Suppressor macrophage (primary cell): Measurements from ENCODE around the gene FAM25C.
"Not testable (repeated sequence)": the region's sequence is repeated elsewhere in the genome, so short reads cannot be mapped to it uniquely, and the experiment has no call there.

Source experiments
- DNase-seq, 4 experiments: peaks; one replicate each; pipeline ENCODE4 v3.0.0-alpha.2; 2020 to 2022
- total RNA-seq, 17 experiments: gene quantifications; one replicate each; lab custom pipeline; 2026; ENCODE audit warnings: mixed read lengths in 6 of 17, inconsistent platforms in 3 of 17; lab: John Stamatoyannopoulos, UW

FAM25C gene
- total RNA-seq = 0 to 0.11 (median 0) reads per million in 17 experiments

DNA sequence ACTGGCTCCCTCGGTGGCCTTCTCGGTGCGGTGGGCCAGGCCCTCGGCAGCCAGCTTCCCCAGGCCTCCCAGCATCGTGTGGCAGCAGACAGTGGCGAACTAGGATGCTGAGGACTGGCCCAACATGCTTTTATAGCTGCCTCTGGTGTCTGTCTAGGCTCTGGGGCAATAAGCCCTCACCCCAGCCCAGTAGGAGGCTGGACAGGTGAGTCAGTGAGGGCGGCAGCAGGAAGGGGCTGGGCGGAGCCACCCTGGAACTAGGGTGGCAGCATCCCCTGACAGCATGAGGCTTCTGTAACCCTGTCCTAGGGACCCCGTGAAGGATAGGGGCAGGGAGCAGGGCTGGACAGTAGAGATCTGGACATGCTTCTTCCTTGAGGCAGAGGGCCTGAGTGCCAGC lies at the start of gene FAM25C:
Gene FAM25C (minus strand): TSS at position 101 of the 400 bp plus-strand sequence. CDS start 26 bp downstream, at position 75.
- DNase-seq = not testable (repeated sequence)

DNA sequence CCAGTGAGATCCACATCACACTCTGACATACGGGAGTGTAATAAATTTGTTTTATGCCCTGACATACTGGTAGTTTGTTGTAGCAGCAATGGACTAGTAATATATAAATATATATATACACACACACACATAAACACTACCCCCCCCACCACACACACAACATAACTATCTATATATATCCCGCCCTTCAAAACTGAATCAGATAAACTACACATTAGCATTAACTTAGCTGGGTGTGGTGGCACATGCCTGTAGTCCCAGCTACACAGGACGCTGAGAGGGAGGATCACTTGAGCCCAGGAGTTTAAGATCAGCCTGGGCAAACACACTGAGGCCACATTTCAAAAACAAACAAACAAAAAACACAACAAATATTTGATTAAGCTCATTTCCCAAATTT lies 45.0 kb upstream of the FAM25C start:
- DNase-seq = not testable (repeated sequence)

DNA sequence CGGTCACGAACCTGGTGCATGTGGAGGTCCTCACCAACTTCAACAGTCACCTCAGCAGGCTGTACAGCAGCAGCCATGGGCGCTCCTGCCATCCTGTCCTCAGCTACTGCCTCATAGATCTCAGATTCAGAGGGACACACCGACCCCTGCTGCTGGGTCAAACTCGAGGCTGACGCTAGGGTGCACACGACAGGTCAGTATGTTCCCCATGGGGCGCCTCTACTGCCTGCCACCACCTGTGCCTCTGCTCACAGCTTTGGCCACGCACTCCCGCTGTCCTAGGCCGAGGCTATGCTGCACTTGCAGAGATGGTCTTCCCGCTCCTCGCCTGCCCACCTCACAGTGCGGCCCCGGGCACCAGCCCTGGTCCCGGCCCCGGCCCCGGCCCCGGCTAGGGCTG lies 31.8 kb upstream of the FAM25C start:
- DNase-seq = not testable (repeated sequence)

DNA sequence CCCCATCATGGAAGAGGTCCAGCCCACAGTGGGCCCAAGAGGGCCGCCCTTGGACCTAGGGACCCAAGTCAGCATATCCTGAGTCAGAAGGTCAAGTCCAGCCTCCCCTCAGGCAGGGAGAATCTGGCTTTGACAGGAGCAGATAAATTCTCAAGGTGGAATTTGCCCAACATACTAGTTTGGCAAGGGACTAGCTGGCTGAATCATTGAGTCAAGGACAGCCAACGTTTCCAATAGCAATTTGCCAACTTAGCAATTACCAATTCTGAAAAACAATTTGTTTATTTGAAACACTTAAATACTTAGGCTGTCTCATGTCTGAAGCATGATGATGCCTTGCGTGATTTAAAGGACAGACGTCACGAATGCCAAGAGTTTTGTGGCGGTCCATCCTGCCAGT lies 2.7 kb upstream of the FAM25C start:
- not testable (repeated sequence) for DNase-seq

DNA sequence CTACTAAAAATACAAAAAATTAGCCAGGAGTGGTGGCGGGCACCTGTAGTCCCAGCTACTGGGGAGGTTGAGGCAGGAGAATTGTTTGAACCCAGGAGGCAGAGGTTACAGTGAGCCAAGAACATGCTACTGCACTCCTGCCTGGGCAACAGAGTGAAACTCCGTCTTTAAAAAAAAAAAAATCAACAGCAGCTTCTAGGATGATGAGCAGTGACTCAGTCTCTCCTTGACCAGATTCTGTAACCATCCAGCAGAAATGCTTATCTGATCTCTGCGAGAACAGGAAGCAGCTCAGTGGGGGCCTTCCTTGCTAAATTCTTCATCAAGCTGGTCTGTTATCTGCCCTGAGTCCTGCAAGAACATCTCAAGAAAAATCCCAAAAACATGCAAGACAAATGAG lies 5.5 kb downstream of the FAM25C start:
- peak in 2 of 4 experiments; percentile 0 for DNase-seq

DNA sequence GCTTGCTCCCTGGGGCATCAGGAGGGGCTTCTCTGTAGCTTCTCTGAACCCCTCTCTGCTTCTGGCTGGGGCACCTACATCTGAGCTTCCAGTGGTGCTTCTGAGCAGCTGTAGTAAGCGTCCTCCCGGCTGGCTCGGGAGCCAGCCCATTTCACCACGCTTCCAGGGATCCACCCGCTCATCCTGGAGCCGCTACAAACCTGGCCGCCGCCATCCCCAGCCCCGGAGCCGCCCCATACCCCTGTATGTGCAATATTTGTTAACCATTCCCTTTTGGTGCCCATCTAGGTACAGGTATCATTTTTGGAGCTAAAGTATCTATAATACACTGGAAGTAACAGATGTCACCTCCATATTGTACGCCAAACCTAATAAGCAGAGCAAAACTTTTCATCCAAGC lies 7.0 kb downstream of the FAM25C start:
- DNase-seq = not testable (repeated sequence)

DNA sequence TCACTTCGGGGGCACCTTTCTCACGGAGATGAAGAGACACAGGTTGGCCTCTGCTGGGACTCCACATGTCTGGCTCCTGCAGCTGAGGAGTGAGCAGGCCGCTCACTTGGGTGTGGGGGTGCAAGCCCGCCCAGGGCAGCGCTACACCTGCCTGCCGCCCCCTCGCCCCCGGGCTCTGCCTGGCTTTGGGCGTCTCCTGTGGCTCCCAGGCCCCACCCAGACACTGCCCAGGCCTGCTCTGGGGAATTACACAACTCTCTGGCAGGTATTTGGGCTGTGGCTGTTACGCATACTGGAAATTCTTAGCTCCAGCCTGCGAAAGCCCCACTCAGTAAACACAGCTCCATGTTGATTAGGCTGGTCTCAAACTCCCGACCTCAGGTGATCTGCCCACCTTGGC lies 7.9 kb downstream of the FAM25C start:
- DNase-seq = not testable (repeated sequence)

DNA sequence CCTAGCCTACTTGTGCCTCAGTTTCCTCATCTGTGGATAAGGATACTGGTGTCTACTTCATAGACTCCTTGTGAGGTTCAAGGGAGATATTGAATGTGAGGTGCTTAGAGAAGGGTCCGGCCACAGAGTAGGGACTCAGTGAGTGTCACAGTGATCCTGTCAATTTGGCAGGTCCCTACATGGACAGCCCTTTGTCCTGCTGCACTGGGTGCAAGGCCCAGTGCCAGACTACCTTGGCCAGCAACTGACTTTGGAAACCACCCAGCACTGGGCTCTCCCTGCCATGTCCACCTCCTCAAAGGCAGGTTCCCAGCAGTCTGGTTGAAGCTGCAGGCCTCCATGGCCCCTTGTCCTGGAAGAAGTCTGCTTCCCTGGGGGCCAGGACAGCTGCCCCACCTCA lies 9.5 kb downstream of the FAM25C start:
- not testable (repeated sequence) for DNase-seq

DNA sequence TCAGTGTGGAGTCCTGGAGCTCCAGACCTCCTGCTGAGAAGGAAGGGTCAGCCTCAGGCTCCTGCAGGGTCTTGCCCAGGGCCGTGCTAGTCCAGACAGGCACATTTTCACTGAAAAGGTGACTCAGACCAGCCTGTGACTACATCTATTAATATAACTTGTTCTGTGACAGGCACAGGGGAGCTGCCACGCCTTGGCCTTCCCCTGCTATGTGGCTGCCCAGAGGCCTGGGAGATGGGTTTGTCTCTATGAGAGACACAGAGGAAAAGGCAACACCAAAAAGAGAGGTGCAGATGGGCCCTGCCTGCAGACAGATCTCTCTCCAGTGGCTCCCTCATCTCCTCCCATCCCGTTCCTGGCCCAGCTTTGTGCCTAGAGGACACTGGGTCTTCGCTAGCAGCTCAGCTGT lies 10.0 kb downstream of the FAM25C start:
- DNase-seq = not testable (repeated sequence)

DNA sequence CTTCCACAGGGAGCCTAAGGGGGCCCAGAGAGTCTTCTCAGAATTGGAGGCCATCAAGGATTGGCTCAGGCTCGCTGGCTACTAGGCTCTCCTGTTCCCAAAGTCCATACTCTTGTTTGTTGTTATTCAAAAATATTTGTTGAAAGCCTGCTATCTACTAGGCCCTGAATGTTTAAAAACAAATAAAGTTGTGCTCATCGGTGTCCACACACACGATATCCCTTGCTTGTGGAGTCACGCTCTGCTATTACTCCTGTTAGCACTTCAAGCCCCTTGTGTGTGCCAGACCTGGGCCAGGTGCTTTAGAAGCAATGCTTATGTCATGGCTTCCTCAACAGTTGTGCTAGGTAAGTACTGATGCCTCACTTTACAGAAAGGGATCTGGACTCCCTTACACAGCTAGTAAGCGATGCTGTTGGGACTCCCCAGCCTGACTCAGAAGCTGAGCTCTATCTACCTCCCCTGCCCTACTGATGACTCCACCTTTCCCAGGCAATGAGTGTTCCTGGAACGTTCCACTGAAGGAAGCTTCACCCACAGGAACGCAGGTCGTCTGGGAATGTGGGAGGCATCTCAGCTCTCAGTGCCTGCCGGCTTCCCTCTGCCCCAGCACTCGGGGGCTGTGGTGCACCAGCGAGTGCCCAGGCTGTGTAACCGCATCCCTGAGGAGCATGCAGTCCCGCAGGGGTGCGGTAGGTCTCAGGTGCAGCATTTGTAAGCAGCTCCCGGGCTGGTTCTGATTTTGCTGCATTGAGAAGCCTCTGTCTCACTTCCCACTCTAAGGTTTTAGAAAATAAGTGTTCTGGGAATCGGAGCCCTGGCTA lies 10.7 kb downstream of the FAM25C start:
- DNase-seq = not testable (repeated sequence)

DNA sequence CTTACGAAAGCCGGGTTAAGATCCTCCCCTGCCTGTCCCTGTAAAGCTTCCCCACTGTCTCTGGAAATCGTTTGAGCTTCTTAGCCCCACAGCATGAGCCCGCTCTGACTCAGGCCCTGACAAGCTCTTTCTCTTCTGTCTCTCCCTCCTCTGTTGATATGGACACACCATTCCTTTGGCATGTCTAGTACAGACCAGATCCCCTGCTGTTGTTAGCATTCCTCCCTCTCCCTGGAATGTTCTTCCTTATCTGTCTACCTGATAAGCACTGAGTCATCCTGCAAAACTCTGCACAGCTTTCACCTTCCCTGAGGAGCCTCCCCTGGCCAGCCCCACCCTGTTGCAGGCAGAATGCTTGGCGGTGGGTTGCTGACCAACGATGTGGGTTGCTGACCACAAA lies 11.6 kb downstream of the FAM25C start:
- not testable (repeated sequence) for DNase-seq

DNA sequence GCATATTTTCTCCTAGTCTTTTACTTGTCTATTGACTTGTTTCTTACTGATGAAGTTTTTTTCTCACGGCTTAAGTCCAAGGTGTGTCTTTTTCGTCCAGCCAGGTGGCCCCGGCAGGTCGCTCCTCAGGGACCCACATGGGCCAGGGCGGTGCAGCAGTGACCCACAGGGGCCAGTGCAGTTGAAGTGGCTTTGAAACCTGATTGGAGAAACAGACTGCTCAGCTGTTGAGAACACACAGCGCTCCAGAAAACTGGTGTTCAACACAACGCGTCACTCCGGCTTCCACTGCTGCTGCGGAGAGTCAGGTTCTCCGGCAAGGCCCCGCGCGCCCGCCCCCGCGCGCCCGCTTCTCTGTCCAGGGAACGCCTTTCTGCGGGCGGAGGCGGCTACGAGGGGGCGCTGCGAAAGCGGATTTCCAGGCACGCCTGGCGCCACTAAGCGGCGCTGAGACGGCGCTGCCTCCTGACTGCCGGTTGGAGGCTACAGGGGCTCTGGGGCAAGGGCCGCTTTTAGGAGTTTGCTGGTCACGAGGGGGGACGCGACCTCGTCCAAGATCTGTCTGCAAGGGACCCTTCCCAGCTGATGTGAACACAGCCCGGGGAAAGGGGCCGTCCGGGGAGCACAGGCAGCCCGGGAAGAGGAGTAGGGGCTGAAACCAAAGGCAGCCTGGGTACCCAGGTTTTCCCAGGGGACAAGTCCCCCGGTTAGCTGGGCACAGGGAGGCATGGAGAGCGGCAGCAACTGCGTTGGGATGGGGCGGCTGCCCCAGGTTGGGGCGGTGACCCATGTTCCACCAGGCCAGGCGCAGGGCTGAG lies 13.0 kb downstream of the FAM25C start:
- DNase-seq = not testable (repeated sequence)

DNA sequence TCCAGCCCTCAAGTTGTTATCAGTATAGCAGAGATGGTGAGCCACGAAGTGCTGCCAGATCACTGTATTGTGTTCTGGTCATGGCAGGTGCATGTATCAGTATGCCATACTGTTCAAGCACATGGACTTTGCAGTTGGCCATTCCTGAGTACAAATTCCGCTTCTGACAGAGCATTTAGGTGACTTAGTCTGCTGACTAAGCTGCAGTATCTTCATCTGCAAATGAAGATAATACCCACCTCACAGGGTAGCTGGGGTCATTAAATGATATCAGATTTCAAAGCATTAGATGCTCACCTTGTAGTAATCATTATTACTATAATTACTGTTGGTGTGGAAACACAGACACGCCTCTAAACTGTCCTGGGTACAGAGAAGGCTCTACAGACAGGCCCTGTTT lies 24.2 kb downstream of the FAM25C start:
- not testable (repeated sequence) for DNase-seq

DNA sequence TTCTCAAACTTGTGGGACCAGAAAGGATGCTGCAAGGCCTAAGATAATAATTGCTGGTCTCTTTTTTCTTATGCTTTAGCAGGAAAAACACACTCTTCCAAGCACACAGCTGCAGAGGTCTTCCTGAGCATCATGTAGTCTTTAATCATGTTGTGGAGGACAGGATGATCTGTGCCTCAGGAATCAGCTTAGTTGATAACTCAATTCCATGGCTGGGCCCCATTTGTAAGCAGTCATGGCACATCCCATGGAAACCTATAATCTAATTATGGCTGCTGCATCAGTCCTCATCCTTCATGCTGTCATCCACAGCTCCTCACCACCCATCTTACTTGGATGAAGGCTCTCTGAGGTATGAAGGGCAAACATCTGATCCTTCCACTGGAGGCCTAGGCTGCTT lies 26.5 kb downstream of the FAM25C start:
- not testable (repeated sequence) for DNase-seq

DNA sequence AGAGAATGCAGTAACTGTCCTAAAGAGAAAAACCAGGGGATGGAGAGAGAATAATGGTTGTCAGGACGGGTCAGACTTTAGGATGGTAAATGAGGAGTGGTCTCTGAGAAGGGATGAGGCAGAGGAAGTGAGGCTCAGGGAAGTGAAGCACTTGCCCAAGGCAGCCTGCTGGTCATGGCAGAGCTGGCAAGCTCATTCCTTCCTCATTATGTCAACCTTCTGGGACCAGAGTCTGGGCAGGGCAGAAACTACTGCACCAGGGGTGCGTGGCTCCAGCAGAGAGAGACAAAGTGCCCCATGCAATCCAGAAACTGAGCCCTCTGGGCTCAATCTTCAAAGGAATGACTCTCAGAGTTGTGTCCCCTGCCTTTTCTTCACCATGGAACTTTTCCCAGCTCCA lies 27.5 kb downstream of the FAM25C start:
- DNase-seq = not testable (repeated sequence)

DNA sequence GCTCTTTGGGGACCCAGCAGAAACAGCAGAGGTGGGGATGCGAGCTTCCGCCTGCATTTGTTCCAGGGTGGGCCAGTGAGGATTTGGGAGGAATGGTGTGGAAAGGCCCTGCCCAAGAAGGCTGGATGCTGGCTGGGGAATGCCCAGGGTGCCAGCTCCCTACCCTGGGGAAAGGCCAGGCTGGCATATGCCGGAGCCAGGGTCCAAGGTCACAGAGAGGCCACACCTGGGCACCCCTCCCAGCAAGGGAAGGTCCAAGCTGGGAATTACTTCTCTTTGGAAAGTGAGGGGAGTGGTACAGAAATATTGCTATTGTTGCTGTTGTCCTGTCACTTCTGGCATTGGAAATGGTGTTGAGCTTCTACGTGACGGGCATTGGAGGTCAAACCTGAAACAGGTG lies 28.0 kb downstream of the FAM25C start:
- DNase-seq = not testable (repeated sequence)

DNA sequence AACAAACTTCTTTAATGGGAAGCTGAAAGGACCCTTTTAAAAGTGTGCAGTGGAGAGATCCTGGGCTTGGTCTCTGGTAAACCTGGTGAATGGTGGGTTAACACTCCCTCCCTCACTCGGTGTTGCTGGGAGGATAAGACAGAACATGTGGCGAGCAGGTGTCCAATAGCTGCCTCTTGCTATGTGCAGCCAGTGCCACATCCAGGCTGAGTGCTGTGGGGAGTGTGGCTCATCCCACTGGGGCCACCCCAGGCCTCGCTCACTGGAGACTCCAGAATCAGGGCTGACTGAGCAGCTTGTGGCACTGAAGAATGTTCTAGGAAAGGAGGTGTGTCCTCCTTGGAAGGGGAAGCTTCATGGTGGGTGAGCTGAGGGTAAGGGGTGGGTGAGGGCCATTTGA lies 29.5 kb downstream of the FAM25C start:
- DNase-seq = not testable (repeated sequence)

DNA sequence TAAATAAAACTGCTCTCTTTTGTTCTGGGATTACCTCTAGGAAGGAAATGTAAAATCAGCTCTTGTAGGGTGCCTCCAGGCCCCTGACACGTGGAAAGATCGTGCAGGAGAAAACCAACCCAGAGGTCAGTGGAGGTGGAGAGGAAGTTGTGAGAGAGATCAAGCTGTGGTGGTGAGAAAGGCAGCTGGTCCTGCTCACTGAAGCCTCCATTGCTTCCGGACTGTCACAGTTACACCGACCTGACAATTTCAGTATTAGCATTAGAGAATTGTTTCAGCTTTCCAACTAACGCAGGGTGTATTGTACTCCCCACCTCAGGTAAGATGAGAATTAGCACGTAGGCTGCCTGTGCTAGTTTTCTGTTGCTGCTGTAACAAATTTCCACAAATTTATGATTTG lies 30.6 kb downstream of the FAM25C start:
- DNase-seq = peak in 1 of 4 experiments; percentile 6

DNA sequence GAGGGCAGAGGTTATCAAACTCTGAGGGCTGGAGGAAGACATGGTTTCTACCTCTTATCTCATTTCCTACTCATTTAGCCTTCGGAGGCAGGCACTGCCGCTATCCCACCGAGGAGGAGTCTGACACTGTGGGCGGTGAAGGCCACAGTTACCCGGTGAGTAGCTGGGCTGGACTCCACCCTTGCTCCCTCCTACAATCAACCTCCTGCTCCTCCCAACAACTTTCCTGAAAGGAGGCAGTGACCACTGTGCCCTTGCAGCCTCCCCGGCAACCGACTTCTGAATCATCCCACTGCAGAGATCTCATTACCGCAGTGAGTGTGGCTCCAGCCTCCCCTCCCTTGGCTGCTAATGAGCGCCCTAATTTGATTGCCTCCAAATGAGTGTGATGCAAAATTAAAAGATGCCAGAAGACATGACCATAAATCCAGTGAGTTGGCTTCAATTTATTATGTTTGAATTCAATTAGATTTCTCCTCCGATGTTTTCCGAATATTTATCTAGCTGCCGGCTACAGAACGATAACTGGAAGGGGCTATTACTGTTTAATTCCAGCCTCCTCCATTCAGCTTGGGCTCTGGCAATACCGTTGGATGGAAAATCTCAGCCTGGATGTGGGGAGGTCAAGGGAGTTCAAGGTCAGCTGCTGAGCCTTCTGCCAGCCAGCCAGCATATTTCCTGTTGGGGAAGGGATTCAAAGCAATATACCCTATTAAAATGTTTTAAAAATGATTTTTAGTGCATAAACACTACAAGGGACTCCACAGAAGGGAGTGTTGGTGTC lies 35.1 kb downstream of the FAM25C start:
- not testable (repeated sequence) for DNase-seq

DNA sequence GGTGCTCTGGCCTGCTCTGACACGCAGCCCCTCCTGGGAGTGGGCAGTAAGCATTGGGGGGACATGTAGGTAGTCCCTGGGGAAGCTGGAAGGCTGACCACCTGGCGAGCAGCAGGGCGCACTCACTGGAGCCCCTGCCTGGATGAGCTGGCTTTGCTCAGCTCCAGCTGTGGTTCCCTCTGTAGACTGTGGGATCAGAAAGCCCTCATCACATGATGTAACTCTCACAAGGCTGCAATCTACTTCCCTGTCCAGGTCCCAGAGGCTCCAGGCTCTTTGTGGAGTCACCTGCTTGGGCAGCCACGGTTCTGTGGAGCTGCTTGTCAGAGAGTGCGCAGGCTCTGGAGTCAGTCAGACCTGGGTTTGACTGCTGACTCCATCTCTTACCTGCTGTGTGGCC lies 36.8 kb downstream of the FAM25C start:
- not testable (repeated sequence) for DNase-seq

DNA sequence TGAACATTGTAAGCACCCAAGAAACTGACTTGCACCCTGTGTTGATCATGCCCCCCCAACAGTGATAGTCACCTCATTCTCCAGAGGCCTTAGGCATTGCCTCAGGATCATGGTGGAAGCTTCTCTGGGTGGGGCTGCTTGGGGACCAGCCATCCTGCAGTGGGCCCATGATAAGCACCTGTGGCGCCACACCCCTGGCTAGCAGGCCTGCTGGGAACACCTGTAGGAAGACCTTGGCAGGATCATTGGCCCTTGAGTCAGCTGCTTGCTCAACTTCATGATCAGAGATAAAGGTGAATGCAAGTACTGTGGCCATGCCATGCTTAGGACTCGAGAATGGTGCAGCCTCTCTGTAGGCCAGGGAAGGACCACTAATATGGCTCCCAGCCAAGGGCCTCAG lies 38.9 kb downstream of the FAM25C start:
- DNase-seq = not testable (repeated sequence)

DNA sequence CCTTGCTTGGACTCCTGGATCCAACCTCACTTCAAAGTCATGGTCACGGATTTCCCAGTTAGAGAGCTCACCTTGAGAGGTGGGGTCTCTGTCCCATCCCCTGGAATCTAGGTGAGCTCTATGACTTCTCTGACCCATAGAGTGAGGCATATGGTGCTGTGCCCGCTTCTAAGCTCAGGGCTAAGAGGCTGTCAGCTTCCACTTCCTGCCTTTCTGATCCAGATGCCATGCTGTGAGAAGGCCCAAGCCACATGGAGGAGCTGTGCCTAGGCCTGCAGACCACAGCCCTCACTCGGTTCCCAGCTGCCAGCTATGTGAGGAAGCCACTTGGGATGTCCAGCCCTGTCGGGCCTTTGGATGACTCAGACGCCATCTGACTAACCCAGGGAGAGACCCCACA lies 39.9 kb downstream of the FAM25C start:
- DNase-seq = not testable (repeated sequence)

DNA sequence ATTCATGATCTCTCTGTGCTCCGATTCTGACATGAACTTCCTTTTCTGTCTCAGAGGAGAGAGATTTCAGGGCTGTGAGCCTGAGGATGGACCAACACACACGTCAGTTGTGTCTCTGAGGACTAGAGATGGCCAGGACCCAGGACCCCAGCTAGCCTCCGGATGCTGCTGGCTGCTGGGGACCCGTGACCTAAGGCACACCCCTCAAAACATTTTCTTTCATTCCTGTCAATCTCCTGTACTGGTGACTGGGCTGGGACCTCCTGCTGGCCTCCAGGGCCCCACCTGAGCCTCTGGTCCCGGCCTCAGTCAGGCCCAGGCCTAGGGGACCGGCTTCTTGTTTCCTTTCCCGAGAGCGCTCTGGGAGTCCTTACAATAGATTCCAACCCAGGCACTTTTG lies 42.4 kb downstream of the FAM25C start:
- DNase-seq = not testable (repeated sequence)
